SKM-1 (cell line): Measurements from ENCODE around the gene CRISP2.
"Not testable (repeated sequence)": the region's sequence is repeated elsewhere in the genome, so short reads cannot be mapped to it uniquely, and the experiment has no call there.

ENCODE experiments used
- DNase-seq: peaks from one replicate; lab custom pipeline; 2025; ENCODE audit not compliant: unreplicated experiment; lab: John Stamatoyannopoulos, UW

The CRISP2 gene

GRCh38 chr6:49713346-49713745 lies at the start of gene CRISP2:
CRISP2 (minus strand) TSS chr6:49713543; CDS start chr6:49709196, 4,347 bp downstream.
- DNase-seq: no peak

GRCh38 chr6:49744259-49744658 lies 30.9 kb upstream of the CRISP2 start, which contains the start of gene CRISP3:
CRISP3 (minus strand) TSS chr6:49744388; CDS start chr6:49744367, 21 bp downstream.
- DNase-seq: no peak

GRCh38 chr6:49743429-49743828 lies 30.1 kb upstream of the CRISP2 start:
- no peak for DNase-seq

GRCh38 chr6:49739423-49739822 lies 26.1 kb upstream of the CRISP2 start:
- no peak for DNase-seq

- no peak for DNase-seq
Observed at GRCh38 chr6:49736017-49736508, 22.7 kb upstream of the CRISP2 start.

GRCh38 chr6:49733680-49734079 lies 20.3 kb upstream of the CRISP2 start:
- DNase-seq: no peak

- no peak for DNase-seq
Observed at GRCh38 chr6:49732781-49733180, 19.4 kb upstream of the CRISP2 start.

GRCh38 chr6:49730251-49730650 lies 16.9 kb upstream of the CRISP2 start:
- DNase-seq: no peak

- DNase-seq: not testable (repeated sequence)
Observed at GRCh38 chr6:49723917-49724316, 10.6 kb upstream of the CRISP2 start.

- DNase-seq: no peak
Observed at GRCh38 chr6:49721297-49721696, 8.0 kb upstream of the CRISP2 start.

- no peak for DNase-seq
Observed at GRCh38 chr6:49720372-49720771, 7.0 kb upstream of the CRISP2 start.

GRCh38 chr6:49698478-49698877 lies 14.9 kb downstream of the CRISP2 start:
- no peak for DNase-seq

- DNase-seq: no peak
Observed at GRCh38 chr6:49693512-49693911, 19.8 kb downstream of the CRISP2 start.

GRCh38 chr6:49692534-49692933 lies 20.8 kb downstream of the CRISP2 start:
- no peak for DNase-seq

GRCh38 chr6:49676671-49677281 lies 36.6 kb downstream of the CRISP2 start:
- DNase-seq: no peak

- no peak for DNase-seq
Observed at GRCh38 chr6:49675816-49676215, 37.5 kb downstream of the CRISP2 start.

GRCh38 chr6:49668083-49668511 lies 45.2 kb downstream of the CRISP2 start:
- DNase-seq: no peak

- no peak for DNase-seq
Observed at GRCh38 chr6:49666930-49667757, 46.2 kb downstream of the CRISP2 start.

GRCh38 chr6:49666480-49666879 lies 46.9 kb downstream of the CRISP2 start:
- no peak for DNase-seq

- no peak for DNase-seq
Observed at GRCh38 chr6:49664817-49665216, 48.5 kb downstream of the CRISP2 start.

GRCh38 chr6:49664054-49664453 lies 49.3 kb downstream of the CRISP2 start:
- not testable (repeated sequence) for DNase-seq

GRCh38 chr6:49662892-49663261 lies 50.5 kb downstream of the CRISP2 start:
- no peak for DNase-seq
